Central memory CD4-positive, alpha-beta T cell (primary cell): ENCODE results near the gene ETV5.
A peak's percentile ranks its signal among the peaks of the same experiment; 100 is the strongest.

Experiments used
- DNase-seq: peaks from one replicate; pipeline ENCODE4 v3.0.0; 2022

ETV5 gene

DNA sequence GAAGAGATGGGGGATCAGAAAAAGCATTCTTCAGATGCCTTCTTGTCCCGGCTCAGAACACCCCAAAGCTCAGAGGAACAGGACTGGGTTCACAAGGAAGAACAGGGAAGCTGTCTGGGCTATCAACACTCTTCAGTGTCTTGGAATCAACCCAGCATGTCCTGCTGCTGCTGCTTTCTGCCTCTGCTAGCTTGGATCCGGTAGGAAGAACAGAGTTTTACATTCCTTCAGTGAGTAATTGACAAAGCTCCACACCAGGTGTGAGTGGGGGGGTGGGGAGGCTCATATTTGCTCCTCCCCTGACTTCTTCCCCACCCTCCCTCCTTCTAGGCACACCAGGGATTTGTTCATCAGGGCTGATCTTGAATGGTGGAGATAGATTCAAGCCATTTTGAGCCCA lies 13.1 kb upstream of the ETV5 start:
- DNase-seq, result no peak

DNA sequence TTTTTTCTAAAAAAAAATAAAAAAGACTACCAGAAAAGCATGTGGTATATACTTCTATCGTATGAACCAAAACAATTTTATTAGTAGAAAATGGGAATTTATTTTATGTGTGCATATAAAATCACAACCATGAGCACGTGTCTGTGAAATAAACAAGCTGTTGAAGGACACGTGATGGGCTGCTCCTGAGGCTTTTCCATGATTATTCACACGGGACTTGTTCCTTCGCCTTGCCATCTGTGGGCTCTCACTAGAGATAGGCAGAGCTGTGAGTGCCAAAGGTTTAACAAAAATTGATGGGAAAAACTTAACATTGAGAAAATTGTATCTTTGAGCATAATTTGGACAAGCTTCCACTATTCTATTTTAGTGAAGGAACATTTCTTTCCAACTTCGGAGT lies 12.4 kb upstream of the ETV5 start:
- no peak for DNase-seq

GRCh38 chr3:186119499-186119898 lies 10.6 kb upstream of the ETV5 start:
- DNase-seq, result no peak

GRCh38 chr3:186118692-186119091 lies 9.8 kb upstream of the ETV5 start:
- DNase-seq, result no peak

GRCh38 chr3:186117521-186118134 lies 8.7 kb upstream of the ETV5 start:
- DNase-seq, result no peak

GRCh38 chr3:186115239-186115996 lies 6.5 kb upstream of the ETV5 start:
- DNase-seq, result no peak

DNA sequence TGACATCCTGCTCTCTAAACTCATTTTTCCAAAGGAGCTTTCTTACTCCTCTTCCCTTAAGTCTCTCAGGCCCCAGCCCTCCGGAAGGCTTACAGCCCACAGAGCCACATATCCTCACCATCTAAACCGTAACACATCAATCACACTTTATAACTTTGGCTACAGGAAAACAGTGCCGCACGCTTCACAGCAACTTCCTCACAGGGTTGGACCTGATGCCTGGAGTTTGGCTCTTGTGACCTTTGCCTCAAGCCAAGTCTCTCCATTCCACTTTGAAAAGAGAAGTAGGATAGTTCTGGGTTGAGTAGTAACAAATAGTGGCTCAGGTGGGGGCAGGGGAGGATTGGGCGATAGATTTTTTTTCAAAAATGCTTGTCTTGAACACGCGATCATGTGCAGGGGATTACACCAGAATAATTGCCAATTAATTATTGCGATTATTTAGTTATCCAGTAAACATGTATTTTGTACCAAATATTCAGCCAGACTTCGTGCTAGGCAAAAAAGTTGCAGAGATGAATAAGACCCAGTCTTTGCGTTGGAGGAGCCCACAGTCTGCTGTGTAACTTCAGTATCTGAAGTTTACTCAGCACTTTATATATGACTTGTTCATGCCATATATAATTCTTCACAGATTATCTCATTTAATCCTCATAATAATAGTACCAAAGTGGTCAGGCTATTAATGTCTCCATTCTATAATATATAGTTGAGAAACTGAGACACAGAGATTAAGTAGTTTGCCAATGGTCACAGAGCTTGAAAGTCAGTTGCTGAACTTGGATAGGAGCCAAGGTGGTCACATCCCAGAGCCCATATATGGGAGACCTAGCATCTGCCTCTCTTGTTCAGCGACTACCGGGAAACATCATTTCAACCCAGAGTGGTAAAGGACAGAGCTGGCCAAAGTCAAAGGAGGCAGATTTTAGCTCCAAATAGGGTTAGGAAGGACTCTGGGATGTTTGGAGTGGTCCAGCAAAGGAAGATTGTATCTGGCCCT lies 2.4 kb upstream of the ETV5 start:
- DNase-seq, result no peak

DNA sequence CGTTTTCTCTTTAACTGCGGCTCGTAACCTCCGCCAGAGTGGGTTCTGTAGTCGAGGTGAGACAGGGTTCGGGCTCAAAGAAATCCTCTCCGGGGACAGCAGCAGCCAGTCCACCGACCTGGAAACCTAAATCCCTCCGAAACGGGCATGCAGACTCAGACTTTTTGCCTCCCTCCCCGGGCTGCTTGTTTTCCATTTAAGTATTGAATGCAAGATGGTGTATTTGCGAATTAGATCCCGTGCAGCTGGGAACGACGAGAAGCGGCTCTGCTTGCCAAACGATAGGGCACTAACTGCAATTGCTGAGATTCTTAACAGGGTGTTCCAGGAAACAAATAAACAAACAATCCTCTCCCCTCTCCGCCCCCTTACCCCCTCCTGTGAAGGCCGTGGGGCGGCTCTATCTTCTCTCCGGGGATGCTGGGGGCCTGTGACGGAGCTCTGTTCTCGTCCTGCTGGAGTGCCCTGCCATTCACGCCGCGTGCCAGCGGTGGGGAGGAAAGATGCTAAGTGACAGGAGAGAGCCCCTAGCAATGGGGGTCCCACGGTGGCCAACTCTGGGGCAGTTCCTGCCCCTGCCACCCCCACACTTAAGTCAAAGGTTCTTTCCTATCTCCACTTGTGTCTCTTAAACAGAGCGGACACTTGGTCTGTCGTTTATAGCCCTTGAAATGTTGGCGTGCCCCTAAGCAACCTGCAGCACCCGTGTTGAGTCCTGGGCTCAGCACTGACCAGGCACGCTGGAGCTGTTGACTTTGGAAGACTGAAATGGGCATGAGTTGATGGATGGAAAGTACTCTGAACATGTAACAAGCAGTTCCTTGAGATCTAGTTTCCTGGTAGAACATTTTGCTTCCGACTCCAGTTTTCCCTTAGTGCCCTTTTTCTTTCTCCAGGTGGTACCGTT lies 1.3 kb upstream of the ETV5 start:
- DNase-seq, result no peak

GRCh38 chr3:186108106-186108940 lies 566 bp downstream of the ETV5 start:
- no peak for DNase-seq

- peak; percentile 25 for DNase-seq
Observed at GRCh38 chr3:186107215-186108105, 1.4 kb downstream of the ETV5 start.

- no peak for DNase-seq
Observed at GRCh38 chr3:186105543-186105942, 3.3 kb downstream of the ETV5 start.

- no peak for DNase-seq
Observed at GRCh38 chr3:186102687-186103086, 6.2 kb downstream of the ETV5 start.

DNA sequence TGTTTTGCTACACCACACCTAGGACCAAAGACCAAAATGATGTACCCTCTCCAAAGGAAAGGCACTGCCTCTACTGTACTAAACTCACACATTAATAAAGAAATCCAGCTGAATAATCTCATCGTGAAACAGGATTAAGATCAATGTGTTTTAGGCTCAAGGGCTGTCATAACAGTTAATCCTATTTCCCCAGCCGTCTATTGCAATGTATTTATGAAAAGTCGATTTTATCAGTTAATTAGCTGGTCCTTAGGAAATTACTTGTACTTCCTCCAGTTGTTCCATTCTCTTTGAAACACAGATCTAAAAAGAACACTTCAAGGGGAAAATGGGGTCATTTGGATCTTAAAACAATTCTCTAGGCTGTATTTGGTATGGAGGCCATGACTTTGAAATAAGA lies 8.5 kb downstream of the ETV5 start:
- no peak for DNase-seq

- DNase-seq, result no peak
Observed at GRCh38 chr3:186099178-186099577, 9.7 kb downstream of the ETV5 start.

DNA sequence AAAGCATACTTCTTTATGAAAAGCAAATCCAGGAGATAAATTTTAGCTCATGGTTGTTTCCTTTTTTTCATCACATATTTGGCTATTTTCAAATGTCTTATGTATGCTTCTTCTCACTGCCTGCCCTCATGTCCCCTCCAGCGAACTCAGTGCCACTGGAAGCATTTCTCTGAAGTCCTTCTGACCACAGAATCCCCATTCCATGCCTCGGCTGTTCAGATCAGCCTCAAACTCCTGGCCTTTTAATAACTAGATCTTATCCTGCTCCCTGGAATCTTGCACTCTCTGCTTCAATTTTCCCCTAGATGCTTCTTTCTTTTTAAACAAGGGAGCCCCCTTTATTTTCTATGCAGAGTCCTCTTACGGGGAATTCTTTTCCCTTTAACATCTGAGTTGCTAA lies 10.1 kb downstream of the ETV5 start:
- no peak for DNase-seq

DNA sequence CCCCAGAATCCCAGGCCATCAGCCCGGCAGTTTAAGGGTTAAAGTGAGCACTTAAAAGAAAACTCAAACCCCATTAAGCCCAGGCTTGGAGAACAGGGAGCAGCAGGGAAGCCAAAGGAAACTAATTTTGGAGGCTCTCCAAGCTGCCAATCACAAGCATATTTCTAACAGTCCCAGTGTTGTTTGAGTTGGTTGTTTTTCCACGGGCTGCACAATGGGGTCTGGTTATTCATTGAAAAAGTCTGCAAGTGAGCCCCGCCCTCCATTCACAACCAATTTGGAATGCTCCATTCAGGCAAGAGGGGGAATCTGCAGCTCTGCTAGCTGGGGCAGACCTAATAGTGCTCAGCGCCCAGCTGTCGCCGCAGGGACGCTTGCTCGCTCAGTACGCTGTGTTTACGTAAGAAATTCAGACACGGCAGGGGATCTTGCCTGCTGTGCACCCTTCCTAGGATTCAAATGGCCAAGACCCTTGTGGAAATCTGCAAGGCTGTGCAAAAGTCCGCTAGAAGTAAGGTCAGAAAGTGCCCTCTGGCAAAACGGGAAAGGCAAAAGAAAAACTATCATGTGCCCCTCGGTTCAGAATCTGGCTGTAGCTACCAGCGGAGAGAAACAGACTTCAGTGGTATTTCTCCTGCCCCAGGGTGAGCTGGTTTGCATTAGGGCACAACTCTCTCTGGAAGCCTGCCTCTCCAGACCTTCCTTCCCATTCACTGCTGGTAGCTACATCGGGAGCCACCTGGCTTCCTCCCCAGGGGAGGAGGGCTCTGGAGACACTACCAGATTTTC lies 11.0 kb downstream of the ETV5 start:
- no peak for DNase-seq

GRCh38 chr3:186097317-186097662 lies 11.6 kb downstream of the ETV5 start:
- DNase-seq, result no peak

- DNase-seq, result no peak
Observed at GRCh38 chr3:186096290-186096689, 12.6 kb downstream of the ETV5 start.

DNA sequence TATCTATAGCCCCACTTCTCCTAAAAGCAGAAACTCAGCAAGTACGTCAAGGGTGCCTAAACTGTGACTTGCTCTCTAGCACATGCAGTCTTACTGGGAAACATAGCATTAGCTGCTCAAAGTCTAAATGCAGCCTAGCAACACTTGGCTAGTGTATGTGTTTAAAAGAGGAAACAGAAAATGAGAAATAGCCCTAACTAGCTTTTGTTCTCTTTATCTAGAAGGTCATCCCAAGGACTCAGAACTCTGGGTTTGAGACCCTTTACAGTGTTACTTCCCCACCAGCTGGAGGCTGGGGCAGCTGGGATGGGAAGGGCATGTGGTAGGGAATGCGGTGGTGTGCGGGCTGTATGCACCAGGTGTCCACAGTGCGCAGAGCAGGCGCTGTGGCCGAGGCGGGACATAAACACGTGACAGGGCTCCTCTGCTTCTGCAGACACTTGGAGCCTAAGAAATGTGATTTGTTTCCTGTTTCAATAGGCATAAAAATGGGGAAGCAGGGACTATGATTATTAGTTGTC lies 13.3 kb downstream of the ETV5 start:
- no peak for DNase-seq
